Trophoblast cell (in vitro differentiated cells and primary cell): ENCODE results near the gene RPAP2.

ENCODE experiments used
- DNase-seq, 2 donors: peaks; one replicate each; pipeline ENCODE4 v3.0.0-alpha.2; 2016
- H2AFZ ChIP-seq: 2 replicates; pipeline ENCODE4 v1.6.1; 2013; ENCODE audit warnings: low read length, moderate library complexity, mild to moderate bottlenecking; ENCODE audit not compliant: insufficient read depth, poor library complexity
- H2AK5ac ChIP-seq: 2 replicates; pipeline ENCODE4 v1.6.1; 2013; ENCODE audit warnings: mild to moderate bottlenecking, low read length
- H2BK120ac ChIP-seq: 2 replicates; pipeline ENCODE4 v1.6.1; 2013; ENCODE audit warnings: low read length, mild to moderate bottlenecking, moderate library complexity; ENCODE audit not compliant: insufficient read depth, poor library complexity
- H2BK12ac ChIP-seq: 2 replicates; pipeline ENCODE4 v1.6.1; 2013; ENCODE audit warnings: mild to moderate bottlenecking, low read length, moderate library complexity
- H2BK5ac ChIP-seq: 2 replicates; pipeline ENCODE4 v1.6.1; 2013; ENCODE audit warnings: low read length, low read depth, moderate library complexity, mild to moderate bottlenecking; ENCODE audit not compliant: poor library complexity
- H3K14ac ChIP-seq: 2 replicates; pipeline ENCODE4 v1.6.1; 2013; ENCODE audit warnings: mild to moderate bottlenecking, low read length
- H3K18ac ChIP-seq: 2 replicates; pipeline ENCODE4 v1.6.1; 2013; ENCODE audit warnings: mild to moderate bottlenecking, low read length
- H3K23ac ChIP-seq: 2 replicates; pipeline ENCODE4 v1.6.1; 2013; ENCODE audit warnings: low read length
- H3K27ac ChIP-seq: 2 replicates; pipeline ENCODE4 v1.5.1; 2013; ENCODE audit warnings: low read depth, mild to moderate bottlenecking, inconsistent platforms, low read length, moderate library complexity
- H3K27me3 ChIP-seq: 2 replicates; pipeline ENCODE4 v1.6.1; 2013; ENCODE audit warnings: inconsistent platforms, mild to moderate bottlenecking, low read length, moderate library complexity; ENCODE audit not compliant: insufficient read depth
- H3K36me3 ChIP-seq, 2 experiments: 1 replicate in 1 of 2; 2 replicates in 1 of 2; pipeline ENCODE4 v1.6.1; 2013; ENCODE audit warnings: low read length in 2 of 2, mild to moderate bottlenecking in 2 of 2, moderate library complexity in 1 of 2; ENCODE audit not compliant: insufficient read depth in 2 of 2, control insufficient read depth in 1 of 2
- H3K4ac ChIP-seq: 2 replicates; pipeline ENCODE4 v1.6.1; 2013; ENCODE audit warnings: low read depth, mild to moderate bottlenecking, low read length, moderate library complexity
- H3K4me1 ChIP-seq, 2 experiments: 1 replicate in 1 of 2; 2 replicates in 1 of 2; pipeline ENCODE4 v1.6.1; 2013; ENCODE audit warnings: low read length in 2 of 2, mild to moderate bottlenecking in 2 of 2, moderate library complexity in 1 of 2; ENCODE audit not compliant: insufficient read depth in 2 of 2, control insufficient read depth in 1 of 2
- H3K4me2 ChIP-seq: 2 replicates; pipeline ENCODE4 v1.6.1; 2013; ENCODE audit warnings: inconsistent platforms, mild to moderate bottlenecking, low read length, moderate library complexity
- H3K4me3 ChIP-seq: 2 replicates; pipeline ENCODE4 v1.5.1; 2013; ENCODE audit warnings: mild to moderate bottlenecking, low read depth, low read length, inconsistent platforms
- H3K79me1 ChIP-seq: one replicate; pipeline ENCODE4 v1.6.1; 2013; ENCODE audit warnings: low read length
- H3K79me2 ChIP-seq: 2 replicates; pipeline ENCODE4 v1.6.1; 2013; ENCODE audit warnings: low read length, mild to moderate bottlenecking; ENCODE audit not compliant: control insufficient read depth, insufficient read depth, poor library complexity
- H3K9ac ChIP-seq: 2 replicates; pipeline ENCODE4 v1.6.1; 2013; ENCODE audit warnings: mild to moderate bottlenecking, low read length
- H3K9me3 ChIP-seq: 2 replicates; pipeline ENCODE4 v1.6.1; 2013; ENCODE audit warnings: low read depth, mild to moderate bottlenecking, control low read depth, inconsistent platforms, low read length; ENCODE audit not compliant: insufficient read depth
- H4K12ac ChIP-seq: 2 replicates; pipeline ENCODE4 v1.6.1; 2013; ENCODE audit warnings: low read depth, mild to moderate bottlenecking, low read length, moderate library complexity
- H4K8ac ChIP-seq: 2 replicates; pipeline ENCODE4 v1.6.1; 2013; ENCODE audit warnings: low read depth, mild to moderate bottlenecking, low read length, moderate library complexity
- H4K91ac ChIP-seq: one replicate; pipeline ENCODE4 v1.6.1; 2013; ENCODE audit warnings: low read depth, mild to moderate bottlenecking, low read length, moderate library complexity
- WGBS: extraction: QIAGEN DNeasy Blood & Tissue Kit; methylation state at CpG from one replicate; pipeline ENCODE4 v1.1.7; 2013; ENCODE audit warnings: missing lambda C conversion rate; ENCODE audit not compliant: insufficient read length, insufficient coverage; ENCODE audit errors: extremely low coverage; 5-methylcytosine and 5-hydroxymethylcytosine counted together

The RPAP2 gene

GRCh38 chr1:92363401-92363800, 64.5 kb downstream of the RPAP2 start:
- Histone ChIP-seq H3K4me3 (no peak overlapping the region), H3K18ac (no peak overlapping the region), H3K79me2 (no peaks in the 10 kb centered on the region), H2BK5ac (no peak overlapping the region), H3K4me1 (peaks cover 0 to 2% of the 10 kb centered on the region in 2 experiments), H3K27ac (no peak overlapping the region), H3K36me3 (peaks cover 2 to 5% of the 10 kb centered on the region in 2 experiments), H3K14ac (no peak overlapping the region), H3K4me2 (no peak overlapping the region), H4K91ac (no peak overlapping the region), H2AFZ (no peak overlapping the region), H3K79me1 (no peaks in the 10 kb centered on the region), H3K9ac (no peak overlapping the region), H3K23ac (no peak overlapping the region), H4K12ac (no peak overlapping the region), H3K4ac (no peak overlapping the region), H2AK5ac (no peak overlapping the region), H3K9me3 (no peaks in the 10 kb centered on the region), H2BK12ac (no peak overlapping the region), H3K27me3 (no peaks in the 10 kb centered on the region), H2BK120ac (no peak overlapping the region), H4K8ac (no peak overlapping the region)
- WGBS, result no CpG with 5 or more reads among the region's 3 CpGs
- no peak for DNase-seq

- Histone ChIP-seq H3K4ac (no peak overlapping the region), H3K36me3 (peaks cover 0 to 2% of the 10 kb centered on the region in 2 experiments), H2BK120ac (no peak overlapping the region), H2BK5ac (no peak overlapping the region), H4K91ac (no peak overlapping the region), H4K12ac (no peak overlapping the region), H3K79me1 (no peaks in the 10 kb centered on the region), H2AFZ (no peak overlapping the region), H4K8ac (no peak overlapping the region), H3K9ac (no peak overlapping the region), H3K27me3 (no peaks in the 10 kb centered on the region), H3K14ac (no peak overlapping the region), H3K4me1 (no peaks in the 10 kb centered on the region), H3K23ac (no peak overlapping the region), H3K4me2 (no peak overlapping the region), H3K27ac (no peak overlapping the region), H3K4me3 (no peak overlapping the region), H2AK5ac (no peak overlapping the region), H3K9me3 (no peaks in the 10 kb centered on the region), H3K79me2 (no peaks in the 10 kb centered on the region), H3K18ac (no peak overlapping the region), H2BK12ac (no peak overlapping the region)
- no peak for DNase-seq
- WGBS, result no CpG with 5 or more reads among the region's 4 CpGs
Observed at GRCh38 chr1:92365378-92366039, 66.7 kb downstream of the RPAP2 start.

GRCh38 chr1:92366040-92366395, 67.2 kb downstream of the RPAP2 start:
- WGBS, result no CpG with 5 or more reads among the region's 2 CpGs
- no peaks in the 10 kb centered on the region for H3K79me1 ChIP-seq
- no peak overlapping the region for H3K4me2 ChIP-seq
- H2BK12ac ChIP-seq, result no peak overlapping the region
- no peak for DNase-seq
- no peaks in the 10 kb centered on the region for H3K4me1 ChIP-seq
- H3K9me3 ChIP-seq, result no peaks in the 10 kb centered on the region
- no peaks in the 10 kb centered on the region for H3K27me3 ChIP-seq
- H2AK5ac ChIP-seq, result no peak overlapping the region
- H3K4me3 ChIP-seq, result no peak overlapping the region
- no peaks in the 10 kb centered on the region for H3K79me2 ChIP-seq
- H2BK5ac ChIP-seq, result no peak overlapping the region
- H4K12ac ChIP-seq, result no peak overlapping the region
- no peak overlapping the region for H3K4ac ChIP-seq
- no peak overlapping the region for H3K9ac ChIP-seq
- no peak overlapping the region for H2BK120ac ChIP-seq
- H3K14ac ChIP-seq, result no peak overlapping the region
- no peak overlapping the region for H3K23ac ChIP-seq
- H3K18ac ChIP-seq, result no peak overlapping the region
- no peak overlapping the region for H2AFZ ChIP-seq
- H4K8ac ChIP-seq, result no peak overlapping the region
- H3K36me3 ChIP-seq, result peaks cover 0 to 2% of the 10 kb centered on the region in 2 experiments
- H3K27ac ChIP-seq, result no peak overlapping the region
- no peak overlapping the region for H4K91ac ChIP-seq

GRCh38 chr1:92367496-92367895, 68.6 kb downstream of the RPAP2 start:
- Histone ChIP-seq H3K9ac (no peak overlapping the region), H3K4me2 (no peak overlapping the region), H4K8ac (no peak overlapping the region), H3K36me3 (peaks cover 0 to 2% of the 10 kb centered on the region in 2 experiments), H2BK120ac (no peak overlapping the region), H4K91ac (no peak overlapping the region), H2BK5ac (no peak overlapping the region), H3K79me2 (no peaks in the 10 kb centered on the region), H3K14ac (no peak overlapping the region), H2AK5ac (no peak overlapping the region), H3K79me1 (no peaks in the 10 kb centered on the region), H3K4me1 (no peaks in the 10 kb centered on the region), H3K4me3 (no peak overlapping the region), H3K18ac (no peak overlapping the region), H2AFZ (no peak overlapping the region), H3K23ac (no peak overlapping the region), H4K12ac (no peak overlapping the region), H2BK12ac (no peak overlapping the region), H3K9me3 (no peaks in the 10 kb centered on the region), H3K27me3 (no peaks in the 10 kb centered on the region), H3K27ac (no peak overlapping the region), H3K4ac (no peak overlapping the region)
- no CpG with 5 or more reads among the region's 3 CpGs for WGBS
- DNase-seq, result no peak
